Lung (tissue), 12 donors: ENCODE data around the gene GNLY. TPM values are rescaled to one million over a fixed set of nuclear protein-coding genes. Genes with fewer than 3 reads are reported as not detected.

Experiments
- ATAC-seq: fragments of 200-7000 bp; cut with Tn5 transposase; one replicate; pipeline ENCODE4 v1.9.1; 2020; ENCODE audit warnings: moderate number of reproducible peaks; ENCODE audit not compliant: insufficient read depth, low FRiP score
- DNase-seq, 3 donors: peaks; one replicate each; pipeline ENCODE4 v3.0.0-alpha.2; 2013 to 2017
- H3K27ac ChIP-seq, 2 donors: one replicate each; pipeline ENCODE4 v1.5.1; 2013; ENCODE audit warnings: mild to moderate bottlenecking in 2 of 2, moderate library complexity in 2 of 2, control low read depth in 1 of 2, inconsistent platforms in 1 of 2, low read depth in 1 of 2, low read length in 1 of 2
- H3K27me3 ChIP-seq, 3 donors: one replicate each; pipeline ENCODE4 v1.5.1; 2013; ENCODE audit warnings: low read length in 2 of 3; ENCODE audit not compliant: control insufficient read depth in 3 of 3, insufficient read depth in 3 of 3
- H3K36me3 ChIP-seq, 4 donors: one replicate each; pipeline ENCODE4 v1.5.1; 2013; ENCODE audit warnings: low read length in 4 of 4, mild to moderate bottlenecking in 1 of 4, moderate library complexity in 1 of 4; ENCODE audit not compliant: control insufficient read depth in 4 of 4, insufficient read depth in 4 of 4
- H3K4me1 ChIP-seq, 5 donors: one replicate each; pipeline ENCODE4 v1.5.1; 2013; ENCODE audit warnings: low read length in 5 of 5, mild to moderate bottlenecking in 2 of 5, moderate library complexity in 1 of 5; ENCODE audit not compliant: control insufficient read depth in 5 of 5, insufficient read depth in 5 of 5
- H3K4me3 ChIP-seq: one replicate; pipeline ENCODE4 v1.5.1; 2013; ENCODE audit warnings: mild to moderate bottlenecking, control low read depth, moderate library complexity
- H3K9ac ChIP-seq, 2 donors: one replicate each; pipeline ENCODE4 v1.5.1; 2013; ENCODE audit warnings: low read length in 2 of 2, control low read depth in 1 of 2; ENCODE audit not compliant: insufficient read depth in 1 of 2
- H3K9me3 ChIP-seq, 4 donors: one replicate each; pipeline ENCODE4 v1.5.1; 2013; ENCODE audit warnings: low read length in 3 of 4, mild to moderate bottlenecking in 1 of 4, moderate library complexity in 1 of 4; ENCODE audit not compliant: control insufficient read depth in 4 of 4, insufficient read depth in 3 of 4
- WGBS, 2 donors: extraction: QIAGEN DNeasy Blood & Tissue Kit; methylation state at CpG; one replicate each; pipeline ENCODE4 v1.1.7; 2013; 5-methylcytosine and 5-hydroxymethylcytosine counted together
- polyA plus RNA-seq, 2 donors: library from polyadenylated mRNA; stranded (reverse); fragments of 200-250 nt; gene quantifications; one replicate each; pipeline ENCODE4 v1.2.1, GENCODE V29; 2013
- total RNA-seq, 2 donors: library from RNA; depleted of rRNA in 1 of 2; stranded (reverse); fragments of >200 nt in 1 of 2; gene quantifications; one replicate each; pipeline ENCODE4 v1.2.1, GENCODE V29; 2014 to 2021
- TF ChIP-seq, protein P1 (sequence below): IDR thresholded peaks from 2 replicates; pipeline ENCODE4 v1.5.1; 2012; ENCODE audit warnings: mild to moderate bottlenecking; ENCODE audit errors: control extremely low read depth, extremely low read depth
- donor health status: control.
- donor health status: control.
- donor health status: Bipolar disorder and iron deficiency.
- donor health status: healthy.
- donor health status: DM: yes; HTN: yes; CAD: no.

GNLY gene
- total and polyA plus RNA-seq, 4 donors, result 9.0 to 13.6 (median 12.1) TPM; not detected in 1

DNA sequence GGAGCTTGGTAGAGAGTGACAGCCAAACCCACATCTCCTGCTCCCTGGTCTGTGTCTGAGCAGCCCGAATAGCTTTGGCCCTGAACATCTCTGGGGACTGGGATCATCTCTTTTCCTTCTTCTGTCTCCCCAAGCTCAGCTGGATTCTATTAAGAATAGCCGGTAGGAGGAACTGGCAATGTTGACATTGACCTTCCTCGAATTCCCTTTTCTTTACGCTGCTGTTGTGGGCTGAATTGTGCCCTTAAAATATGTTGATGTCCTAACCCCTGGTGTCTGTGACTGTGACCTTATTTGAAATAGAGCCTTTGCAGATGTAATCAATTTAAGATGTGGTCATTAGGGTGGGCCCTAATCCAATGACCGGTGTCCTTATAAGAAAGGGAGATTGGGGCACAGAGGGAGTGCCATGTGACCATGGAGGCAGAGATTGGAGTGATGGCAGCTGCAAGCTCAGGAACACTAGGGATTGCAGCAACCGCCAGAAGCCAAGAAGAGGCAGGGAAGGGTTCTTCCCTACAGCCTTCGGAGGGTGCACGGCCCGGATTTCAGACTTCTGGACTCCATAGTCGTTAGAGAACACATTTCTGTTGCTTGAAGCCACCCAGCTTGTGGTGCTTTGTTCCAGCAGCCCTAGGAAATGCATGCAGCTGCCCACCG, 20.3 kb upstream of the GNLY start:
- DNase-seq, result no peak
- TF ChIP-seq, protein P1, sequence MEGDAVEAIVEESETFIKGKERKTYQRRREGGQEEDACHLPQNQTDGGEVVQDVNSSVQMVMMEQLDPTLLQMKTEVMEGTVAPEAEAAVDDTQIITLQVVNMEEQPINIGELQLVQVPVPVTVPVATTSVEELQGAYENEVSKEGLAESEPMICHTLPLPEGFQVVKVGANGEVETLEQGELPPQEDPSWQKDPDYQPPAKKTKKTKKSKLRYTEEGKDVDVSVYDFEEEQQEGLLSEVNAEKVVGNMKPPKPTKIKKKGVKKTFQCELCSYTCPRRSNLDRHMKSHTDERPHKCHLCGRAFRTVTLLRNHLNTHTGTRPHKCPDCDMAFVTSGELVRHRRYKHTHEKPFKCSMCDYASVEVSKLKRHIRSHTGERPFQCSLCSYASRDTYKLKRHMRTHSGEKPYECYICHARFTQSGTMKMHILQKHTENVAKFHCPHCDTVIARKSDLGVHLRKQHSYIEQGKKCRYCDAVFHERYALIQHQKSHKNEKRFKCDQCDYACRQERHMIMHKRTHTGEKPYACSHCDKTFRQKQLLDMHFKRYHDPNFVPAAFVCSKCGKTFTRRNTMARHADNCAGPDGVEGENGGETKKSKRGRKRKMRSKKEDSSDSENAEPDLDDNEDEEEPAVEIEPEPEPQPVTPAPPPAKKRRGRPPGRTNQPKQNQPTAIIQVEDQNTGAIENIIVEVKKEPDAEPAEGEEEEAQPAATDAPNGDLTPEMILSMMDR, result no peak
- ATAC-seq, result no peak
- H3K27me3 ChIP-seq, result no peaks in the 10 kb centered on the region
- H3K4me3 ChIP-seq, result no peak overlapping the region
- no peak overlapping the region for H3K9ac ChIP-seq
- WGBS, 2 donors, result 72 to 80% methylated on average over 11 of the region's 11 CpGs
- no peaks in the 10 kb centered on the region for H3K36me3 ChIP-seq
- H3K4me1 ChIP-seq, result peaks cover 0 to 9% (median 5%) of the 10 kb centered on the region in 5 donors
- no peaks in the 10 kb centered on the region for H3K9me3 ChIP-seq
- H3K27ac ChIP-seq, result peak overlapping the region in 1 of 2 donors; percentile 58

DNA sequence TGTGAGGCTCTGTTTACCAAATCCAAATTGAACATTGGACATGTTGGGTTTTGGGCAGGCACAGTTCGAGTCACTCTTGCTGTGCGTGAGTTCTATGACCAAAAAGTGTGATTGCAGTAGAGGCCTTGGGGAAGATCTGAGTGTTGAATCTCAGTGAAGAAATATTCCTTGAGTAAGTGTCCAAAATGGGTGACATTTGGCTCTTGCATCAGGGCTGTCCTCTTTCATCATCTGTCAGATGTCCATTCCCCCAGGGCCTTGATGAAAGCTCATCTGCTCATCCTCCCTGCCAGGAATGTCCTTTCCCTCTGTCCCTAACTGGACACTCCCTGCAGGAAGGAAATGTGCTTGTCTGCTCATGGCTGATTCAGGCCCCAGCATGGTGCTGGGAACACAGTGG, 19.7 kb upstream of the GNLY start:
- H3K27me3 ChIP-seq, result no peaks in the 10 kb centered on the region
- H3K27ac ChIP-seq, result peak overlapping the region in 1 of 2 donors; percentile 49
- WGBS, 2 donors, result 32 to 76% methylated on average over 2 of the region's 2 CpGs
- no peak overlapping the region for H3K4me3 ChIP-seq
- H3K9me3 ChIP-seq, result no peaks in the 10 kb centered on the region
- TF ChIP-seq, protein P1, result no peak
- no peak overlapping the region for H3K9ac ChIP-seq
- peaks cover 0 to 11% (median 8%) of the 10 kb centered on the region in 5 donors for H3K4me1 ChIP-seq
- H3K36me3 ChIP-seq, result no peaks in the 10 kb centered on the region
- ATAC-seq (no peak), DNase-seq (no peak)

DNA sequence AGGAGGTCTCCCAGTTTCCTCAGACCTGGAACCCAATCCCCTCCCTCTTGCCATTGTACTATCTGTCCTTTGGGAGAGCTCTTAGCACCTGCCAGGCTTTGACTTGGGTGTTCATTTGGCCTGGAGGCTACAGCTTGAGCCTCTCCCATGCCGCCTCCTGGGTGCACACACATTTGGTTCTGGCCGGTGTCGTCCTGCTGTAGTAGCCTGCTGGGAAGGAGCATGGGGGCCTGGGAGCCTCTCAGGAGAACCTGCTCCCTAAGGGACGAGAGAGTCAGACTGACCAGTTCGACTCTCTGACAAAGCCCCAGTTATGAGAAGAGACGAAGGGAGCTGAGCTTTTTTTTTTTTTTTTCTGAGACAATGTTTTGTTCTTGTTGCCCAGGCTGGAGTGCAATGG, 18.7 kb upstream of the GNLY start:
- Histone ChIP-seq H3K4me3 (no peak overlapping the region), H3K9ac (no peak overlapping the region), H3K4me1 (peaks cover 0 to 14% (median 8%) of the 10 kb centered on the region in 5 donors), H3K27ac (no peak overlapping the region), H3K36me3 (no peaks in the 10 kb centered on the region), H3K9me3 (no peaks in the 10 kb centered on the region), H3K27me3 (no peaks in the 10 kb centered on the region)
- TF ChIP-seq, protein P1, result no peak
- 95 to 97% methylated on average over 6 of the region's 6 CpGs for WGBS, 2 donors
- no peak for DNase-seq
- ATAC-seq, result no peak
